Endothelial cell of umbilical vein (primary cell): Measurements from ENCODE around the gene TMEM183A.

Experiments used
- CTCF ChIP-seq, 2 donors: IDR thresholded peaks; 1 replicate in 1 of 2; 2 replicates in 1 of 2; pipeline ENCODE4 v1.5.1; 2011; ENCODE audit warnings: low read length in 2 of 2, mild to moderate bottlenecking in 2 of 2, moderate library complexity in 2 of 2, control low read depth in 1 of 2, inconsistent platforms in 1 of 2, low read depth in 1 of 2; ENCODE audit not compliant: insufficient read depth in 1 of 2; ENCODE audit errors: extremely low read depth in 1 of 2
- EZH2 ChIP-seq: IDR thresholded peaks from 2 replicates; pipeline ENCODE4 v1.6.1; 2012; ENCODE audit warnings: borderline replicate concordance, low read depth, mild to moderate bottlenecking, moderate library complexity, low read length, inconsistent platforms; ENCODE audit not compliant: severe bottlenecking
- FOS ChIP-seq: IDR thresholded peaks from 2 replicates; pipeline ENCODE4 v1.6.1; 2011; ENCODE audit warnings: mild to moderate bottlenecking, low read length, moderate library complexity, borderline replicate concordance; ENCODE audit not compliant: insufficient read depth
- MAX ChIP-seq: IDR thresholded peaks from 2 replicates; pipeline ENCODE4 v1.6.1; 2011; ENCODE audit not compliant: insufficient read depth, insufficient read length

- no peak for TF ChIP-seq MAX
- TF ChIP-seq CTCF (IDR thresholded peaks at IDR 0.05; ENCODE audit: extremely low read depth in 1 of 2, insufficient read depth in 1 of 2, low read depth in 1 of 2, low read length in 2 of 2) = no peak
- no peak for TF ChIP-seq FOS
- no peak for TF ChIP-seq EZH2
Observed at GRCh38 chr1:202958544-202959275, 48.5 kb upstream of the TMEM183A start.
